H1 (cell line): ENCODE data around the gene NPHP4. TPM values are rescaled to one million over a fixed set of nuclear protein-coding genes. Genes with fewer than 3 reads are reported as not detected.

Experiments
- CTCF ChIA-PET: fragments of 300-600 bp; sonication (Branson Sonifier 250); formaldehyde crosslinking; loops from one replicate; lab custom pipeline; 2021; ENCODE audit not compliant: partially characterized antibody; lab: Charles Lee
- POLR2A ChIA-PET: fragments of 300-600 bp; sonication (Branson Sonifier 250); formaldehyde crosslinking; loops from one replicate; lab custom pipeline; 2021; ENCODE audit warnings: inconsistent platforms; ENCODE audit not compliant: partially characterized antibody; lab: Charles Lee
- DNase-seq, 2 experiments: peaks; one replicate each; pipeline versions ENCODE4 v3.0.0 to v3.0.0-alpha.2; 2010 to 2022; ENCODE audit warnings: low spot score in 2 of 2, low read depth in 1 of 2, mixed read lengths in 1 of 2
- FAIRE-seq: peaks from 2 replicates; lab custom pipeline; 2011; peaks lifted over from hg19 to GRCh38; lab: Jason Lieb, UNC
- H2AFZ ChIP-seq: 2 replicates; pipeline ENCODE4 v1.8.1; 2012; ENCODE audit warnings: low read length, inconsistent platforms
- H2AK5ac ChIP-seq: 2 replicates; pipeline ENCODE4 v1.6.1; 2013; ENCODE audit warnings: low read depth, low read length
- H2BK120ac ChIP-seq: replicated peaks from 2 replicates; pipeline ENCODE3; 2013; ENCODE audit warnings: low read depth, low read length, inconsistent platforms
- H2BK12ac ChIP-seq: 2 replicates; pipeline ENCODE4 v1.6.1; 2013; ENCODE audit warnings: low read depth, low read length
- H2BK15ac ChIP-seq: 2 replicates; pipeline ENCODE4 v1.6.1; 2013; ENCODE audit warnings: low read length
- H2BK20ac ChIP-seq: 2 replicates; pipeline ENCODE4 v1.6.1; 2013; ENCODE audit warnings: low read length
- H2BK5ac ChIP-seq: 2 replicates; pipeline ENCODE4 v1.6.1; 2013; ENCODE audit warnings: low read depth, low read length
- H3K14ac ChIP-seq: 2 replicates; pipeline ENCODE4 v1.6.1; 2013; ENCODE audit warnings: inconsistent platforms; ENCODE audit not compliant: insufficient read length
- H3K18ac ChIP-seq: 2 replicates; pipeline ENCODE4 v1.6.1; 2013; ENCODE audit warnings: low read length; ENCODE audit errors: extremely low read depth
- H3K23ac ChIP-seq: 2 replicates; pipeline ENCODE4 v1.6.1; 2013; ENCODE audit warnings: inconsistent platforms; ENCODE audit not compliant: insufficient read length
- H3K23me2 ChIP-seq: 2 replicates; pipeline ENCODE4 v1.6.1; 2013; ENCODE audit warnings: low read depth, low read length
- H3K27ac ChIP-seq: 2 replicates; pipeline ENCODE4 v1.6.1; 2011; ENCODE audit warnings: low read depth, low read length, inconsistent platforms
- H3K27me3 ChIP-seq, 4 experiments: replicated peaks in 1 of 4; 1 replicate in 1 of 4; 2 replicates in 3 of 4; pipeline versions ENCODE4 v1.6.1 to v1.8.1; 2011 to 2013; ENCODE audit warnings: low read length in 3 of 4, mild to moderate bottlenecking in 3 of 4, inconsistent platforms in 2 of 4, mixed read lengths in 2 of 4, moderate library complexity in 1 of 4; ENCODE audit not compliant: control insufficient read depth in 3 of 4, insufficient read depth in 3 of 4; ENCODE audit errors: extremely low read depth in 1 of 4
- H3K36me3 ChIP-seq, 4 experiments: 2 replicates each; pipeline versions ENCODE4 v1.6.1 to v1.8.1; 2011 to 2013; ENCODE audit warnings: mild to moderate bottlenecking in 4 of 4, low read length in 3 of 4, moderate library complexity in 2 of 4, control low read depth in 1 of 4, inconsistent platforms in 1 of 4; ENCODE audit not compliant: insufficient read depth in 4 of 4, control insufficient read depth in 2 of 4
- H3K4ac ChIP-seq: replicated peaks from 2 replicates; pipeline ENCODE3; 2013; ENCODE audit warnings: low read length, low read depth, mixed read lengths, inconsistent platforms; ENCODE audit not compliant: insufficient read length
- H3K4me1 ChIP-seq, 4 experiments: replicated peaks in 1 of 4; 1 replicate in 1 of 4; 2 replicates in 3 of 4; pipeline versions ENCODE4 v1.6.1 to v1.8.1; 2011 to 2013; ENCODE audit warnings: low read length in 3 of 4, inconsistent platforms in 2 of 4, mixed read lengths in 1 of 4; ENCODE audit not compliant: insufficient read depth in 4 of 4, control insufficient read depth in 3 of 4
- H3K4me2 ChIP-seq, 2 experiments: 2 replicates each; pipeline versions ENCODE4 v1.6.1 to v1.8.1; 2011 to 2013; ENCODE audit warnings: low read depth in 2 of 2, low read length in 2 of 2, control low read depth in 1 of 2, inconsistent platforms in 1 of 2, mild to moderate bottlenecking in 1 of 2; ENCODE audit not compliant: insufficient read depth in 1 of 2
- H3K4me3 ChIP-seq, 4 experiments: fragments of 200-600, 300-600 bp in 1 of 4; sonication (generic), shearing (Covaris generic), sonication (Bioruptor Twin) in 1 of 4; 2 replicates each; pipeline versions ENCODE4 v1.5.1 to v1.8.1; 2011 to 2016; ENCODE audit warnings: low read length in 4 of 4, low read depth in 3 of 4, control low read depth in 2 of 4, inconsistent platforms in 2 of 4, mild to moderate bottlenecking in 2 of 4, mixed read lengths in 1 of 4, moderate library complexity in 1 of 4; ENCODE audit not compliant: insufficient read depth in 2 of 4; ENCODE audit errors: extremely low read depth in 1 of 4
- H3K56ac ChIP-seq: replicated peaks from 2 replicates; pipeline ENCODE3; 2013; ENCODE audit warnings: low read depth, mild to moderate bottlenecking, mixed read lengths, low read length, inconsistent platforms; ENCODE audit not compliant: insufficient read length
- H3K79me1 ChIP-seq: 2 replicates; pipeline ENCODE4 v1.6.1; 2013; ENCODE audit warnings: low read depth, low read length, control low read depth
- H3K79me2 ChIP-seq, 2 experiments: 2 replicates each; pipeline versions ENCODE4 v1.6.1 to v1.8.1; 2012 to 2013; ENCODE audit warnings: low read length in 2 of 2, mild to moderate bottlenecking in 2 of 2, inconsistent platforms in 1 of 2; ENCODE audit not compliant: insufficient read depth in 2 of 2, control insufficient read depth in 1 of 2
- H3K9ac ChIP-seq, 4 experiments: replicated peaks in 1 of 4; 1 replicate in 1 of 4; 2 replicates in 3 of 4; pipeline versions ENCODE4 v1.6.1 to v1.8.1; 2011 to 2013; ENCODE audit warnings: low read depth in 3 of 4, low read length in 3 of 4, control low read depth in 2 of 4, mild to moderate bottlenecking in 2 of 4, moderate library complexity in 2 of 4, inconsistent platforms in 1 of 4; ENCODE audit errors: extremely low read depth in 1 of 4
- H3K9me3 ChIP-seq, 2 experiments: 2 replicates each; pipeline versions ENCODE4 v1.6.1 to v1.8.1; 2012 to 2013; ENCODE audit warnings: mild to moderate bottlenecking in 2 of 2, moderate library complexity in 2 of 2, control low read depth in 1 of 2, inconsistent platforms in 1 of 2, low read depth in 1 of 2, low read length in 1 of 2, mixed read lengths in 1 of 2; ENCODE audit not compliant: insufficient read depth in 2 of 2
- H4K20me1 ChIP-seq, 2 experiments: replicated peaks in 1 of 2; 2 replicates each; pipeline versions ENCODE3 to v1.8.1; 2011 to 2013; ENCODE audit warnings: inconsistent platforms in 2 of 2, low read length in 2 of 2, mild to moderate bottlenecking in 1 of 2; ENCODE audit not compliant: insufficient read depth in 2 of 2, control insufficient read depth in 1 of 2
- H4K5ac ChIP-seq: 2 replicates; pipeline ENCODE4 v1.6.1; 2013; ENCODE audit warnings: low read length, low read depth, mixed read lengths, inconsistent platforms; ENCODE audit not compliant: insufficient read length
- H4K8ac ChIP-seq: 2 replicates; pipeline ENCODE4 v1.8.0; 2013; ENCODE audit warnings: mild to moderate bottlenecking, moderate library complexity, low read length, inconsistent platforms; ENCODE audit not compliant: insufficient read depth; ENCODE audit errors: extremely low read depth
- H4K91ac ChIP-seq: replicated peaks from 2 replicates; pipeline ENCODE3; 2013; ENCODE audit warnings: low read length, mixed read lengths, inconsistent platforms; ENCODE audit not compliant: insufficient read length
- BACH1 ChIP-seq: IDR thresholded peaks from 2 replicates; pipeline ENCODE4 v1.6.1; 2012; ENCODE audit warnings: low read length, improper control_type of control experiment
- CHD1 ChIP-seq: IDR thresholded peaks from 2 replicates; pipeline ENCODE4 v1.6.1; 2012; ENCODE audit warnings: low read depth, low read length, improper control_type of control experiment
- EZH2 ChIP-seq: fragments of 200-600 bp; sonication (generic); IDR thresholded peaks from 2 replicates; pipeline ENCODE4 v1.7.1; 2012; ENCODE audit warnings: low read depth, mild to moderate bottlenecking, moderate library complexity, low read length, inconsistent platforms; ENCODE audit not compliant: severe bottlenecking
- GABPA ChIP-seq: IDR thresholded peaks from 2 replicates; pipeline ENCODE4 v1.6.1; 2011; ENCODE audit warnings: mild to moderate bottlenecking, low read length, moderate library complexity, borderline replicate concordance; ENCODE audit not compliant: insufficient read depth
- JUN ChIP-seq: IDR thresholded peaks from 2 replicates; pipeline ENCODE4 v1.6.1; 2011; ENCODE audit warnings: low read depth, mild to moderate bottlenecking, improper control_type of control experiment, low read length
- MAFK ChIP-seq: IDR thresholded peaks from 2 replicates; pipeline ENCODE4 v1.6.1; 2012; ENCODE audit warnings: low read depth, mild to moderate bottlenecking, improper control_type of control experiment, low read length
- NANOG ChIP-seq: IDR thresholded peaks from 2 replicates; pipeline ENCODE4 v1.6.1; 2011; ENCODE audit warnings: low read length, low read depth, mild to moderate bottlenecking, inconsistent platforms; ENCODE audit not compliant: insufficient read depth, poor library complexity, severe bottlenecking
- POLR2AphosphoS5 ChIP-seq: IDR thresholded peaks from 2 replicates; pipeline ENCODE4 v1.6.1; 2011; ENCODE audit warnings: low read depth, low read length
- RBBP5 ChIP-seq: IDR thresholded peaks from 2 replicates; pipeline ENCODE4 v1.7.1; 2012; ENCODE audit warnings: low read depth, mild to moderate bottlenecking, inconsistent platforms, low read length, moderate library complexity, borderline replicate concordance
- RNF2 ChIP-seq: fragments of 200-900, 300-1000 bp; sonication (generic); IDR thresholded peaks from 2 replicates; pipeline ENCODE4 v1.7.1; 2016; ENCODE audit warnings: borderline replicate concordance, low read depth, mild to moderate bottlenecking, antibody characterized with exemption, low read length; ENCODE audit not compliant: poor library complexity, severe bottlenecking; ENCODE audit errors: missing control alignments
- TEAD4 ChIP-seq: IDR thresholded peaks from 2 replicates; pipeline ENCODE4 v1.6.1; 2012; ENCODE audit warnings: low read depth, low read length, inconsistent platforms, mixed read lengths
- WGBS, 2 experiments: shearing (Covaris generic) in 1 of 2; methylation state at CpG; one replicate each; pipeline versions ENCODE4 v1.1.6 to v1.1.7; 2013 to 2015; ENCODE audit warnings: low lambda C conversion rate in 2 of 2, mixed read lengths in 2 of 2, inconsistent platforms in 1 of 2, low coverage in 1 of 2, missing lambda C conversion rate in 1 of 2; ENCODE audit not compliant: insufficient replicate concordance in 2 of 2, insufficient coverage in 1 of 2, insufficient read length in 1 of 2; ENCODE audit errors: extremely low coverage in 1 of 2, missing lambda C conversion rate in 1 of 2; 5-methylcytosine and 5-hydroxymethylcytosine counted together
- polyA plus RNA-seq, 7 experiments: library from polyadenylated mRNA; depleted of rRNA in 3 of 7; stranded (reverse) in 5 of 7; unstranded in 2 of 7; fragments of >200 nt in 5 of 7; fragments of 200-250 nt in 2 of 7; gene quantifications; 1 replicate in 5 of 7; 2 replicates in 1 of 7; 4 replicates in 1 of 7; pipeline versions ENCODE4 v1.2.1 to v1.2.3, GENCODE V29; 2011 to 2013; ENCODE audit warnings: missing spikeins in 2 of 7, mixed read lengths in 2 of 7
- total RNA-seq: library from RNA; stranded (reverse); fragmentation: NEBNext Ultra II Directional; extraction: Animal tissue kit (Norgen Biotek cat#: 25700); gene quantifications from 2 replicates; pipeline ENCODE4 v1.2.1, GENCODE V29; 2021

The NPHP4 gene
- total and polyA plus RNA-seq, 2 of the 8 experiments (the other 6 are each of a cell fraction or from before 2014, with no cell fraction given) = 5.8 to 14.0 TPM

- WGBS, 2 experiments = 89% methylated on average over 6 of the region's 6 CpGs; no CpG with 5 or more reads in 1 of the 2 experiments
- H2BK12ac ChIP-seq = 0 out of 2 replicates have a peak overlapping the region, but pooled peaks have one; percentile 9
- H2BK15ac ChIP-seq = peak overlapping the region; percentile 53; the same call in 1 of the 2 replicates
- no peak overlapping the region for H4K8ac ChIP-seq
- no peak overlapping the region for H3K4ac ChIP-seq
- peaks cover 0 to 10% (median 6%) of the 10 kb centered on the region in 4 experiments; a peak in 5 of 7 replicates for H3K4me1 ChIP-seq
- no peaks in the 10 kb centered on the region for H3K79me2 ChIP-seq
- no peaks in the 10 kb centered on the region for H3K9me3 ChIP-seq
- no peak overlapping the region for H3K56ac ChIP-seq
- H3K9ac ChIP-seq = no peak overlapping the region
- H3K18ac ChIP-seq = no peak overlapping the region
- H2BK20ac ChIP-seq = 0 out of 2 replicates have a peak overlapping the region, but pooled peaks have one; percentile 32
- no peak overlapping the region for H2BK120ac ChIP-seq
- no peak overlapping the region for H2AFZ ChIP-seq
- H3K23me2 ChIP-seq = no peaks in the 10 kb centered on the region
- H3K4me3 ChIP-seq = no peak overlapping the region
- TF ChIP-seq TEAD4 (no peak), POLR2AphosphoS5 (no peak), EZH2 (no peak), RBBP5 (no peak), CHD1 (no peak), MAFK (no peak), NANOG (no peak), RNF2 (no peak), BACH1 (no peak), GABPA (no peak), JUN (no peak)
- H3K4me2 ChIP-seq = no peak overlapping the region
- H3K23ac ChIP-seq = no peak overlapping the region
- H2BK5ac ChIP-seq = no peak overlapping the region
- DNase-seq = no peak
- no peak overlapping the region for H4K91ac ChIP-seq
- no peak overlapping the region for H3K27ac ChIP-seq
- ChIA-PET POLR2A (no interaction called here), CTCF (interaction anchor here (1.0 to 1.1 kb wide), 2 partner anchors 76 to 94 kb away, joined by 3 to 5 read pairs; no protein-coding TSS in a partner anchor)
- H4K20me1 ChIP-seq = no peaks in the 10 kb centered on the region
- no peak overlapping the region for H3K14ac ChIP-seq
- no peak overlapping the region for H2AK5ac ChIP-seq
- no peaks in the 10 kb centered on the region for H3K79me1 ChIP-seq
- H3K27me3 ChIP-seq = no peaks in the 10 kb centered on the region
- H4K5ac ChIP-seq = no peak overlapping the region
- no peak for FAIRE-seq
- H3K36me3 ChIP-seq = no peaks in the 10 kb centered on the region
Measured at GRCh38 chr1:5839161-5839880, 152.9 kb downstream of the NPHP4 start.
